NCI-H1417 treated with DMSO at 0.1 percent for 48 hours (cell line): Measurements from ENCODE around the gene INTS11.
A peak's percentile ranks its signal among the peaks of the same experiment; 100 is the strongest.

ENCODE experiments used
- DNase-seq: peaks from one replicate; lab custom pipeline; 2025; lab: John Stamatoyannopoulos, UW

The INTS11 gene

GRCh38 chr1:1285102-1285571, 39.3 kb downstream of the INTS11 start:
- no peak for DNase-seq

- no peak for DNase-seq
Observed at GRCh38 chr1:1284221-1285101, 40.0 kb downstream of the INTS11 start.

- no peak for DNase-seq
Observed at GRCh38 chr1:1283821-1284220, 40.6 kb downstream of the INTS11 start.

GRCh38 chr1:1282998-1283397, 41.5 kb downstream of the INTS11 start:
- no peak for DNase-seq

GRCh38 chr1:1281533-1282321, 42.7 kb downstream of the INTS11 start:
- DNase-seq, result no peak

GRCh38 chr1:1280782-1281481, 43.5 kb downstream of the INTS11 start:
- DNase-seq, result no peak

- DNase-seq, result no peak
Observed at GRCh38 chr1:1279028-1279427, 45.4 kb downstream of the INTS11 start.

- no peak for DNase-seq
Observed at GRCh38 chr1:1278620-1279019, 45.8 kb downstream of the INTS11 start.

- DNase-seq, result no peak
Observed at GRCh38 chr1:1275836-1276235, 48.6 kb downstream of the INTS11 start.

GRCh38 chr1:1274931-1275431, 49.5 kb downstream of the INTS11 start:
- DNase-seq, result no peak

GRCh38 chr1:1274299-1274930, 50.0 kb downstream of the INTS11 start:
- DNase-seq, result no peak

GRCh38 chr1:1273512-1274298, 50.8 kb downstream of the INTS11 start, which contains the start of gene UBE2J2:
Gene UBE2J2, minus strand, starts transcription at chr1:1273854. Its CDS starts 5,862 bp downstream, at chr1:1267992.
- DNase-seq, result peak; percentile 53

- no peak for DNase-seq
Observed at GRCh38 chr1:1273209-1273511, 51.3 kb downstream of the INTS11 start.

- no peak for DNase-seq
Observed at GRCh38 chr1:1272341-1273208, 51.9 kb downstream of the INTS11 start.

GRCh38 chr1:1270813-1271212, 53.6 kb downstream of the INTS11 start:
- no peak for DNase-seq

GRCh38 chr1:1268284-1268682, 56.2 kb downstream of the INTS11 start:
- DNase-seq, result no peak

GRCh38 chr1:1267488-1268283, 56.8 kb downstream of the INTS11 start:
- no peak for DNase-seq

- no peak for DNase-seq
Observed at GRCh38 chr1:1264868-1265272, 59.6 kb downstream of the INTS11 start.

GRCh38 chr1:1264026-1264425, 60.4 kb downstream of the INTS11 start:
- DNase-seq, result no peak
